ENCODE results near the gene SMTNL1.

The SMTNL1 gene

GRCh38 chr11:57546869-57547475 is 9.6 kb downstream of the SMTNL1 start:
- no peak for TF ChIP-seq ZNF274 (IDR thresholded peaks at IDR 0.05; ENCODE audit: low read depth, low read length)
- H3K4me3 ChIP-seq (ENCODE audit: low read length): no peak overlapping the region

GRCh38 chr11:57547854-57548377 is 10.5 kb downstream of the SMTNL1 start:
- H3K4me3 ChIP-seq (ENCODE audit: low read length): no peak overlapping the region
- TF ChIP-seq ZNF274 (IDR thresholded peaks at IDR 0.05; ENCODE audit: low read depth, low read length): no peak

- H3K4me3 ChIP-seq (ENCODE audit: low read length): no peak overlapping the region
- TF ChIP-seq ZNF274 (IDR thresholded peaks at IDR 0.05; ENCODE audit: low read depth, low read length): no peak
These were observed 12.6 kb downstream of the SMTNL1 start for GRCh38 chr11:57549983-57550382.

- TF ChIP-seq ZNF274 (IDR thresholded peaks at IDR 0.05; ENCODE audit: low read depth, low read length): no peak
- H3K4me3 ChIP-seq (ENCODE audit: low read length): no peak overlapping the region
These were observed 14.5 kb downstream of the SMTNL1 start for GRCh38 chr11:57551941-57552340.

- no peak overlapping the region for H3K4me3 ChIP-seq (ENCODE audit: low read length)
- no peak for TF ChIP-seq ZNF274 (IDR thresholded peaks at IDR 0.05; ENCODE audit: low read depth, low read length)
These were observed 15.1 kb downstream of the SMTNL1 start for GRCh38 chr11:57552479-57552878.

- no peak for TF ChIP-seq ZNF274 (IDR thresholded peaks at IDR 0.05; ENCODE audit: low read depth, low read length)
- no peak overlapping the region for H3K4me3 ChIP-seq (ENCODE audit: low read length)
These were observed 18.0 kb downstream of the SMTNL1 start for GRCh38 chr11:57555393-57555792.

GRCh38 chr11:57556041-57556440 is 18.6 kb downstream of the SMTNL1 start:
- TF ChIP-seq ZNF274 (IDR thresholded peaks at IDR 0.05; ENCODE audit: low read depth, low read length): no peak
- H3K4me3 ChIP-seq (ENCODE audit: low read length): no peak overlapping the region

GRCh38 chr11:57560146-57560545 is 22.8 kb downstream of the SMTNL1 start:
- TF ChIP-seq ZNF274 (IDR thresholded peaks at IDR 0.05; ENCODE audit: low read depth, low read length): no peak
- no peak overlapping the region for H3K4me3 ChIP-seq (ENCODE audit: low read length)

- no peak overlapping the region for H3K4me3 ChIP-seq (ENCODE audit: low read length)
- TF ChIP-seq ZNF274 (IDR thresholded peaks at IDR 0.05; ENCODE audit: low read depth, low read length): no peak
These were observed 25.2 kb downstream of the SMTNL1 start for GRCh38 chr11:57562596-57562995.

GRCh38 chr11:57566005-57566904 is 28.9 kb downstream of the SMTNL1 start:
- H3K4me3 ChIP-seq (ENCODE audit: low read length): peak overlapping the region; percentile 72
- no peak for TF ChIP-seq ZNF274 (IDR thresholded peaks at IDR 0.05; ENCODE audit: low read depth, low read length)

GRCh38 chr11:57566905-57567514 is 29.6 kb downstream of the SMTNL1 start:
- TF ChIP-seq ZNF274 (IDR thresholded peaks at IDR 0.05; ENCODE audit: low read depth, low read length): no peak
- peak overlapping the region; percentile 72 for H3K4me3 ChIP-seq (ENCODE audit: low read length)

- TF ChIP-seq ZNF274 (IDR thresholded peaks at IDR 0.05; ENCODE audit: low read depth, low read length): no peak
- peak within 1 kb of the TSS; percentile 72 for H3K4me3 ChIP-seq (ENCODE audit: low read length)
These were observed 30.3 kb downstream of the SMTNL1 start, which contains the start of gene UBE2L6 for GRCh38 chr11:57567515-57568329. Gene UBE2L6 (minus strand): TSS chr11:57567672. CDS start chr11:57567611, 61 bp downstream.

GRCh38 chr11:57568330-57568766 is 31.0 kb downstream of the SMTNL1 start:
- no peak for TF ChIP-seq ZNF274 (IDR thresholded peaks at IDR 0.05; ENCODE audit: low read depth, low read length)
- peak overlapping the region; percentile 72; the same call in 1 of the 2 replicates for H3K4me3 ChIP-seq (ENCODE audit: low read length)

All from GM08714 (cell line).